IMR-90 (cell line): ENCODE measurements around the gene BDNF. TPM values are rescaled to one million over a fixed set of nuclear protein-coding genes. Genes with fewer than 3 reads are reported as not detected.

Source experiments
- ATAC-seq: fragments of 200-7000 bp; cut with Tn5 transposase; 2 replicates; pipeline ENCODE4 v1.9.1; 2020; ENCODE audit warnings: low read depth, mild to moderate bottlenecking, moderate library complexity
- BruUV-seq: library from RNA; stranded (reverse); fragments of 400-500 nt; replicated peaks from 2 replicates; lab custom pipeline; 2021; lab: Mats Ljungman, UMichigan
- CTCF ChIA-PET: fragments of 300-600 bp; formaldehyde crosslinking; extraction: SDS; loops from one replicate; lab custom pipeline; 2021; ENCODE audit warnings: antibody characterized with exemption; lab: Yijun Ruan, JAX
- POLR2A ChIA-PET: fragments of 300-600 bp; sonication (Branson Sonifier 250); formaldehyde crosslinking; loops from one replicate; lab custom pipeline; 2022; ENCODE audit warnings: antibody characterized with exemption; ENCODE audit not compliant: unreplicated experiment; lab: Charles Lee
- DNase-seq: peaks from one replicate; pipeline ENCODE4 v3.0.0; 2013
- H2AFZ ChIP-seq: replicated peaks from 2 replicates; pipeline ENCODE3; 2013; ENCODE audit warnings: low read length, mild to moderate bottlenecking; ENCODE audit not compliant: poor library complexity
- H2AK5ac ChIP-seq: 2 replicates; pipeline ENCODE4 v1.6.1; 2013; ENCODE audit warnings: low read depth, low read length, inconsistent platforms
- H2AK9ac ChIP-seq: replicated peaks from 2 replicates; pipeline ENCODE3; 2013; ENCODE audit warnings: mild to moderate bottlenecking, low read depth, low read length, moderate library complexity; ENCODE audit not compliant: poor library complexity
- H2BK120ac ChIP-seq: 2 replicates; pipeline ENCODE4 v1.6.1; 2013; ENCODE audit warnings: low read depth, low read length, inconsistent platforms
- H2BK15ac ChIP-seq: 3 replicates; pipeline ENCODE4 v1.6.1; 2013; ENCODE audit warnings: low read depth, low read length, inconsistent platforms
- H2BK20ac ChIP-seq: 2 replicates; pipeline ENCODE4 v1.6.1; 2013; ENCODE audit warnings: low read depth, mild to moderate bottlenecking, inconsistent platforms, low read length, moderate library complexity
- H2BK5ac ChIP-seq: 2 replicates; pipeline ENCODE4 v1.6.1; 2013; ENCODE audit warnings: mild to moderate bottlenecking, low read depth, low read length, inconsistent platforms; ENCODE audit not compliant: poor library complexity, severe bottlenecking
- H3K14ac ChIP-seq: replicated peaks from 2 replicates; pipeline ENCODE4 v1.6.1; 2013; ENCODE audit warnings: low read depth, low read length, inconsistent platforms
- H3K18ac ChIP-seq: 2 replicates; pipeline ENCODE4 v1.6.1; 2013; ENCODE audit warnings: low read depth, low read length, control low read depth
- H3K23ac ChIP-seq: 2 replicates; pipeline ENCODE4 v1.6.1; 2013; ENCODE audit warnings: low read depth, low read length, inconsistent platforms
- H3K27ac ChIP-seq: 2 replicates; pipeline ENCODE4 v1.5.1; 2013; ENCODE audit warnings: mild to moderate bottlenecking, control low read depth, low read length; ENCODE audit not compliant: insufficient read depth
- H3K27me3 ChIP-seq: 2 replicates; pipeline ENCODE4 v1.6.1; 2013; ENCODE audit warnings: low read length; ENCODE audit not compliant: control insufficient read depth, insufficient read depth
- H3K36me3 ChIP-seq: 2 replicates; pipeline ENCODE4 v1.6.1; 2013; ENCODE audit warnings: low read length, mixed read lengths; ENCODE audit not compliant: control insufficient read depth, insufficient read depth
- H3K4ac ChIP-seq: 2 replicates; pipeline ENCODE4 v1.6.1; 2013; ENCODE audit warnings: low read depth, low read length, inconsistent platforms
- H3K4me1 ChIP-seq: 2 replicates; pipeline ENCODE4 v1.6.1; 2013; ENCODE audit warnings: low read length, mixed read lengths; ENCODE audit not compliant: control insufficient read depth, insufficient read depth
- H3K4me2 ChIP-seq: 2 replicates; pipeline ENCODE4 v1.6.1; 2013; ENCODE audit warnings: low read depth, mild to moderate bottlenecking, control low read depth, low read length, moderate library complexity
- H3K4me3 ChIP-seq: 2 replicates; pipeline ENCODE4 v1.5.1; 2013; ENCODE audit warnings: low read depth, mild to moderate bottlenecking, control low read depth, low read length, moderate library complexity; ENCODE audit not compliant: insufficient read depth
- H3K56ac ChIP-seq: 2 replicates; pipeline ENCODE4 v1.6.1; 2013; ENCODE audit warnings: low read length, inconsistent platforms; ENCODE audit not compliant: insufficient read depth; ENCODE audit errors: extremely low read depth
- H3K79me1 ChIP-seq, 2 experiments: 2 replicates each; pipeline ENCODE4 v1.6.1; 2013; ENCODE audit warnings: low read length in 2 of 2, inconsistent platforms in 1 of 2, low read depth in 1 of 2
- H3K9ac ChIP-seq: 2 replicates; pipeline ENCODE4 v1.6.1; 2013; ENCODE audit warnings: low read depth, low read length, control low read depth
- H3K9me1 ChIP-seq: 2 replicates; pipeline ENCODE4 v1.6.1; 2013; ENCODE audit warnings: low read length, inconsistent platforms; ENCODE audit not compliant: insufficient read depth
- H3K9me3 ChIP-seq: 2 replicates; pipeline ENCODE4 v1.6.1; 2013; ENCODE audit warnings: low read length; ENCODE audit not compliant: control insufficient read depth, insufficient read depth
- H4K20me1 ChIP-seq: 2 replicates; pipeline ENCODE4 v1.6.1; 2013; ENCODE audit warnings: low read length, inconsistent platforms; ENCODE audit not compliant: insufficient read depth
- H4K5ac ChIP-seq: 2 replicates; pipeline ENCODE4 v1.6.1; 2013; ENCODE audit warnings: mild to moderate bottlenecking, low read depth, low read length, control low read depth
- H4K8ac ChIP-seq, 2 experiments: 2 replicates each; pipeline ENCODE4 v1.6.1; 2013; ENCODE audit warnings: low read depth in 2 of 2, low read length in 2 of 2, control low read depth in 1 of 2, inconsistent platforms in 1 of 2
- H4K91ac ChIP-seq: 2 replicates; pipeline ENCODE4 v1.6.1; 2013; ENCODE audit warnings: low read depth, low read length, inconsistent platforms; ENCODE audit not compliant: insufficient read depth
- CHD1 ChIP-seq: IDR thresholded peaks from 2 replicates; pipeline ENCODE4 v1.6.1; 2012; ENCODE audit warnings: low read depth, low read length, improper control_type of control experiment
- MAFK ChIP-seq: IDR thresholded peaks from 2 replicates; pipeline ENCODE4 v1.6.1; 2012; ENCODE audit warnings: low read depth, low read length, improper control_type of control experiment
- NFE2L2 ChIP-seq: fragments of 150-350 bp; IDR thresholded peaks from 2 replicates; pipeline ENCODE4 v1.6.1; 2016; ENCODE audit warnings: low read depth, mild to moderate bottlenecking, low read length
- RAD21 ChIP-seq: IDR thresholded peaks from 2 replicates; pipeline ENCODE4 v1.6.1; 2012; ENCODE audit warnings: low read length, improper control_type of control experiment
- WGBS, 2 experiments: methylation state at CpG; one replicate each; pipeline versions ENCODE4 v1.1.5 to v1.1.7; 2013; ENCODE audit warnings: missing lambda C conversion rate in 2 of 2; ENCODE audit not compliant: insufficient read length in 1 of 2; ENCODE audit errors: extremely low coverage in 2 of 2; 5-methylcytosine and 5-hydroxymethylcytosine counted together
- dilution Hi-C: fragments of 300-500 bp; cut with HindIII; formaldehyde crosslinking; loops from one replicate; pipeline ENCODE4 v1.14.3; 2018; ENCODE audit warnings: low sequenced_read_pairs; ENCODE audit not compliant: unreplicated experiment
- in situ Hi-C: fragments of 300-500 bp; cut with MboI; formaldehyde crosslinking; loops from 3 replicates; pipeline ENCODE4 v1.14.3; 2019; ENCODE audit warnings: low sequenced_read_pairs, inconsistent platforms, mixed read lengths
- intact Hi-C: fragments of 100-400 bp; cut with micrococcal nuclease; formaldehyde crosslinking; loops from 2 replicates; pipeline ENCODE4 v1.10.0; 2022
- polyA plus RNA-seq, 3 experiments: library from polyadenylated mRNA; depleted of rRNA; stranded (reverse); fragments of >200 nt; gene quantifications; 2 replicates each; pipeline ENCODE4 v1.2.3, GENCODE V29; 2012; ENCODE audit warnings: low replicate concordance in 1 of 3
- total RNA-seq: library from RNA; depleted of rRNA; stranded (reverse); fragments of >200 nt; gene quantifications from 2 replicates; pipeline ENCODE4 v1.2.3, GENCODE V29; 2012

BDNF gene
- total and polyA plus RNA-seq, 2 of the 4 experiments (the other 2 are of a cell fraction), result 94.8 to 152 TPM

DNA sequence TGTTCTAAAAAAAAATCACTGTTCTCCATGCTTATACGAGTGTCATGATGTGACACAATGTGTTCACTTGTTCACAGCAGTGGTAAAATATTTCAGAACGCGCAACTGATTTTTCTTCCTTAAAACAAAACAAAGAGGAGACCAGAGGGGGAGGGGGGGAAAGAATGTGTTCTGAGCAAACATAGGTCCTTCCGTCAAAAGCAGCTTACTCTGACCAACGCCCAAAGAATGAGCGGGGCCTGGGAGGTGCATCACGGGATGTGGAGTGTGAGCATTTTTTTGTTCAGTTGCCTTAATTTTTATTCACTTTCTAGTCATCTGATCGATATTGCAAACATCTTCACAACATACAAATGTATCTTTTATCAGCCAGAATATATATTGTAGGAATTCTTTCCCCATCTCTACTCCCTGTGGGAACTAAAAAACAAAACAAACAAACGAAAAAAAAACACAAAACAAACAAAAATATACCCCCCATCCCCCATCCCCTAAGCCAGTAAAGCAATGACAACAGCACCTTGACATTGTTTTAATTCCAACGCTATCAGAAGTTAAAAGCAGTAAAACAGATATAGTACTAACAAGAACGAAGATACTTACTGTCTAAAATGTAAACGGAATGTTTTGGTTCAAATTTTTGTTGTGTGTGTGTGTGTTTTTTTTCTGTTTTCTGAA, 43.3 kb downstream of the BDNF start:
- H2AK9ac ChIP-seq, result no peak overlapping the region
- intact Hi-C loops, result no loop called here
- no peak overlapping the region for H2BK120ac ChIP-seq
- H2AK5ac ChIP-seq, result no peak overlapping the region
- peaks cover 31% of the 10 kb centered on the region for H3K9me1 ChIP-seq
- no peak overlapping the region for H3K14ac ChIP-seq
- H3K79me1 ChIP-seq, result peaks cover 13 to 73% of the 10 kb centered on the region in 2 experiments
- no peak overlapping the region for H3K18ac ChIP-seq
- no peak overlapping the region for H2AFZ ChIP-seq
- H2BK20ac ChIP-seq, result no peak overlapping the region
- BruUV-seq, result no TSS peak
- no peak overlapping the region for H3K23ac ChIP-seq
- no peak overlapping the region for H3K56ac ChIP-seq
- H3K27me3 ChIP-seq, result no peaks in the 10 kb centered on the region
- no peak overlapping the region for H4K8ac ChIP-seq
- H2BK15ac ChIP-seq, result no peak overlapping the region
- DNase-seq (no peak), ATAC-seq (no peak)
- TF ChIP-seq CHD1, result no peak
- TF ChIP-seq RAD21, result no peak
- TF ChIP-seq MAFK, result no peak
- no peak for TF ChIP-seq NFE2L2
- no peak overlapping the region for H4K5ac ChIP-seq
- no peak overlapping the region for H3K4me3 ChIP-seq
- no peak overlapping the region for H3K4me2 ChIP-seq
- H3K4me1 ChIP-seq, result peaks cover 10% of the 10 kb centered on the region
- ChIA-PET POLR2A (no interaction called here), CTCF (no interaction called here)
- no peaks in the 10 kb centered on the region for H3K9me3 ChIP-seq
- in situ Hi-C loops, result no loop called here
- no peak overlapping the region for H4K91ac ChIP-seq
- 86% methylated on average over 1 of the region's 12 CpGs; no CpG with 5 or more reads in 1 of the 2 experiments for WGBS, 2 experiments
- dilution Hi-C loops, result no loop called here
- no peak overlapping the region for H3K27ac ChIP-seq
- H4K20me1 ChIP-seq, result peaks cover 95% of the 10 kb centered on the region
- H2BK5ac ChIP-seq, result no peak overlapping the region
- H3K9ac ChIP-seq, result no peak overlapping the region
- no peak overlapping the region for H3K4ac ChIP-seq
- peaks cover 51% of the 10 kb centered on the region for H3K36me3 ChIP-seq
